Measurements from ENCODE around the gene EIF4A2.
A peak's percentile ranks its signal among the peaks of the same experiment; 100 is the strongest.

Gene EIF4A2

GRCh38 chr3:186783058-186783730 is at the start of gene EIF4A2:
EIF4A2 (plus strand) TSS chr3:186783577; CDS start chr3:186783611, 34 bp downstream.
- DNase-seq (ENCODE audit: low spot score): peak; percentile 93

- no peak for DNase-seq (ENCODE audit: low spot score)
These were observed 40.6 kb upstream of the EIF4A2 start for GRCh38 chr3:186742618-186743380.

- DNase-seq (ENCODE audit: low spot score): no peak
These were observed 39.7 kb upstream of the EIF4A2 start for GRCh38 chr3:186743666-186744065.

GRCh38 chr3:186746008-186746407 is 37.4 kb upstream of the EIF4A2 start:
- DNase-seq (ENCODE audit: low spot score): peak; percentile 45

GRCh38 chr3:186750316-186750715 is 33.1 kb upstream of the EIF4A2 start:
- no peak for DNase-seq (ENCODE audit: low spot score)

DNA sequence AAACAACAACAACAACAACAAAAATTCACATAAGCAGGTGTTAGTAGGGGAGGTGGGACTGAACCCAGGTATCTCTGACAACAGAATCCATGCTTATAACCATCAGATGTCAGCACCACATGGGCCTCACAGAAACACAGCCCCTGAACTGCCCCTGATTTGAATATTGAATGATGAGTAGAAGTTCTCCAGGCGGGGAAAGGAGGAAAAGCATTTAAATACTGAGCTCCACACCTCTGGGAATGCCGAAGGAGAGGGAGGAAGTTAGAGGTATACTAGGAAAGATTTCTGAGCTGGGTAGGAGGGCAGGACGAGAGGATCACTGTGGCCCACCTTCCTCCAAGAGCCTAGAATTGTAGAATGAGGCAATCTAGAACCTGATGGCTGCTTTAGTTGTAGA is 31.9 kb upstream of the EIF4A2 start:
- no peak for DNase-seq (ENCODE audit: low spot score)

DNA sequence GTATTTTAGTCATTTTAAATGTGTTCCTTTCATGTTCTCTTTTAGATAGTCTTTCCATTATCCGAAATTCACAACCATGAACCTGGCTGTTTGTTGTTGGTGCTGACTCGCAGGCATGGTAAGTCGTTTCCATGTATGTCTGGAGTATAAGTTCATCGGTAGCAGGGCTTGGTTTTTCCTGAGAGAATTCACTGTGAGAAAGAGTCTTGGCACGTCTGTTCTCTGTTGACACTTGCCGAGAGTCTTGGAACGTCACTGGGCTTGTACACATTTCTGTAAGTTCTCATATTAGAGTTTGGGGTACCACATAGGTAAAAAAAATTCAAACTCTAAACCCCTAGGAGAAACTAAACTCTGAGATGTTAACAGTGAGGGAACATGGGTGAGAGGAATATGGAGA is 29.4 kb upstream of the EIF4A2 start:
- DNase-seq (ENCODE audit: low spot score): no peak

GRCh38 chr3:186754871-186755270 is 28.5 kb upstream of the EIF4A2 start:
- no peak for DNase-seq (ENCODE audit: low spot score)

- no peak for DNase-seq (ENCODE audit: low spot score)
These were observed 26.2 kb upstream of the EIF4A2 start for GRCh38 chr3:186757214-186757613.

DNA sequence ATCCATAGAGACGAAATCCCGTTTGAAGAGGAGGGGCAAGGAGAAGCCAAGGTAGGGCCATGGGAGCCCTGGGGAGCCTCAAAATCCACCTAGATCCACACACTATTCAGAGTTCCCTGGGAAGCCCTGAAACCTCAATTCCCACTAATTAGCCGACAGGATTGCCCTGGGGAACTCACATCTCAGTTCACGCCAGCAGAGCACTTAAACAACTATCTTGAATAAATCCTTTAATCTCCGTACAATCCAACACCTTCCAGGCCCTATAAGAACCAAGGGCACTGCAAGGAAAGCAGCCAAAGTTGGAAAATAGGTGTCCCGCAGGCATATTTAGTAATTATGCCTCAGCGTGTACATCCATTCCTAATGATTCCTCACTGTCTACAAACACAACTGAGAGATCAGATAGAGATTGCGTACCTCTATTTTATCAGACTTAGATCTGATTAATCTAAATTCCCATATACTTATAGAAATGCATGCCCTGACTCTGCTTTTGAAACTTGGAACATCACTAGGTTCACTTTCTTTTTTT is 25.6 kb upstream of the EIF4A2 start:
- DNase-seq (ENCODE audit: low spot score): no peak

- no peak for DNase-seq (ENCODE audit: low spot score)
These were observed 24.0 kb upstream of the EIF4A2 start for GRCh38 chr3:186759231-186759930.

GRCh38 chr3:186760141-186760833 is 23.1 kb upstream of the EIF4A2 start:
- DNase-seq (ENCODE audit: low spot score): no peak

DNA sequence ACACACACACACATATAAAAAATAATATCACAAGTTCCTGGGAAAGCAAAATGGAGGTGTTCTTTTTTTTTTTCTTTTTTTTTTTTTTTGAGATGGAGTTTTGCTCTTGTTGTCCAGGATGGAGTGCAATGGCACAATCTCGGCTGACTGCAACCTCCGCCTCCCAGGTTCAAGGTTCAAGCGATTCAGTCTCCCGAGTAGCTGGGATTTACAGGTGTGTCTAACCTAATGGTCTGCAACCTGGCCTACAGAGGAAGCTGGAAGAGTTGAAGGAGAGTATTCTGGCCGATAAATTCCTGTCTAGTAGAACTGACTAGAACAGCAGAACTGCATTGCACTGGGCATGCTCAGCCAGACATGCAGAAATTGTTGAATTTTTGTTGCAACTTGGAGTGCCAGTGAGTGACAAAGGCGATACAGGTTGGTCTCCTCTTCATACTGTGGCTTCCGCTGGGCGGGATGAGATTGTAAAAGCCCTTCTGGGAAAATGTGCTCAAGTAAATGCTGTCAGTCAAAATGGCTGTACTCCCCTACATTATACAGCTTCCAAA is 22.4 kb upstream of the EIF4A2 start:
- DNase-seq (ENCODE audit: low spot score): no peak

GRCh38 chr3:186772281-186772694 is 11.1 kb upstream of the EIF4A2 start:
- DNase-seq (ENCODE audit: low spot score): no peak

- DNase-seq (ENCODE audit: low spot score): peak; percentile 83
These were observed 10.5 kb upstream of the EIF4A2 start for GRCh38 chr3:186772701-186773417.

- DNase-seq (ENCODE audit: low spot score): no peak
These were observed 7.4 kb upstream of the EIF4A2 start for GRCh38 chr3:186775999-186776398.

DNA sequence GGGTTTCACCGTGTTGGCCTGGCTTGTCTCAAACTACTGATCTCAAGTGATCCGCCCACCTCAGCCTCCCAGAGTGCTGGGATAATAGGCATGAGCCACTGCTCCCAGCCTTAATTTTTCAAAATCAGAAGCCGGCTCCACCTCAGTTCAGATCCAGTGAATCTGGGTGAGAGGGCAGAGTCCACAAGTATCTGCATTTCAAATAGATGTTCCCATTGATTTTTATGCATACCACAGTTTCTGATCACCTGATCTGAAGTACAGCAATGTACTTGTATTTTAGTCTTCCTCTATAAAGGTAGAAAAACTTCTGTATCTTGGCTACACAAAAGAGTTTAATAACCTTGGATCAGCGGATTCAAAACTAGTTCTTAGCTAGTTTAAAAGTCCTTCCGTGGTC is 4.2 kb upstream of the EIF4A2 start:
- no peak for DNase-seq (ENCODE audit: low spot score)

DNA sequence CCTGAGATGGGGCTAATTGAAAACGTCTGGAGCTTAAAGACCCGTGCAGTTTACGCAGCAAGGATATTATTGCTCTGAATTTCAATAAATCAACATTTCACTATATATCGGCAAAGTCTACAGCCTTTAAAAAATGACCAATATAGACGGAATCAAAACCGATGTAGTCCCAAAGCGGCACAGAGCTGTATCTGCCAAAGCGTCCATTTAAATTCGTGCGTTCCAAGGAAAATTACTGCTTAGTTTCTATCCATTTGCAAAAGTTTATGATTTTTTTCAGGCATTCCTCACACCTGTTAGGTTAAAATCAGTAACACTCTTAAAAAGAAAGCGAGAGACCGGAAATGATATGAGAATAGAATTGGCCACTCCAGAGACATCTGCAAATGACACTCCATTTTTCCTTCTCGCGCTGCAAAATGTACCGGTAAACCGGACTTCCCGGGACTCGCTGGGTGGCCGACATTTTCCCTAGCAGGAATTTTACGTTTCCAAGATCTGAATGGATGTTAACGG is 777 bp upstream of the EIF4A2 start:
- DNase-seq (ENCODE audit: low spot score): no peak

GRCh38 chr3:186783731-186784515 is 546 bp downstream of the EIF4A2 start:
- DNase-seq (ENCODE audit: low spot score): peak; percentile 63

Data from COLO829 (cell line).